Large intestine (tissue), 3 donors: Measurements from ENCODE around the gene GPATCH1. TPM values are rescaled to one million over a fixed set of nuclear protein-coding genes. Genes with fewer than 3 reads are reported as not detected.
"Not testable (repeated sequence)": the region's sequence is repeated elsewhere in the genome, so short reads cannot be mapped to it uniquely, and the experiment has no call there.

Experiments
- DNase-seq, 2 donors: peaks; one replicate each; pipeline versions ENCODE4 v3.0.0 to v3.0.0-alpha.2; 2013
- H3K27ac ChIP-seq: one replicate; pipeline ENCODE4 v1.5.1; 2013; ENCODE audit warnings: low read length
- H3K27me3 ChIP-seq: 2 replicates; pipeline ENCODE4 v1.6.1; 2013; ENCODE audit warnings: low read length; ENCODE audit not compliant: control insufficient read depth, insufficient read depth
- H3K36me3 ChIP-seq: 2 replicates; pipeline ENCODE4 v1.6.1; 2013; ENCODE audit warnings: low read length; ENCODE audit not compliant: control insufficient read depth, insufficient read depth
- H3K4me1 ChIP-seq: one replicate; pipeline ENCODE4 v1.6.1; 2013; ENCODE audit warnings: low read length; ENCODE audit not compliant: control insufficient read depth, insufficient read depth
- H3K4me3 ChIP-seq: one replicate; pipeline ENCODE4 v1.5.1; 2013; ENCODE audit warnings: low read length
- H3K9me3 ChIP-seq: one replicate; pipeline ENCODE4 v1.6.1; 2013; ENCODE audit warnings: mild to moderate bottlenecking, low read depth, low read length, moderate library complexity; ENCODE audit not compliant: control insufficient read depth
- WGBS: methylation state at CpG from one replicate; pipeline ENCODE4 v1.1.5; 2013; ENCODE audit warnings: low lambda C conversion rate; ENCODE audit not compliant: insufficient coverage; 5-methylcytosine and 5-hydroxymethylcytosine counted together
- polyA plus RNA-seq: library from polyadenylated mRNA; unstranded; fragments of 120-200 nt; gene quantifications from one replicate; pipeline ENCODE4 v1.2.1, GENCODE V29; 2013

The GPATCH1 gene
- polyA plus RNA-seq, 1 donor: 11.9 TPM

DNA sequence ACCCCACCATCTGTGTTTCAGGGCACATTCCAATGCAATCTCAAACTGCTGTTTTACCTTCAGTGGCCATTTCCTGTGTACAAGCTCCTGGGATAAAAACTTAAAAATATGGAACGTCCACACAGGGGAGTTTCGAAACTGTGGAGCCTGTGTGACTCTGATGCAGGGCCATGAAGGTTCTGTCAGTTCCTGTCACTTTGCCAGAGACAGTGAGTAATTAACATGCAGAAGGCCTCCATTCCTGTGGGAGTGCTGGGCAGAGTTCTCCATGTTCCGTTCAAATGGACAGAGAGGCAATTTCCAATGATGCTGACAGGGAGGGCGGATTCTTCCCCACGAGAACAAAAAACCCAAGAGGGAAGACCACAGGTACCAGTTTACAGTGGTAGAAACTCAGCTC lies 75.4 kb downstream of the GPATCH1 start:
- H3K27me3 ChIP-seq: no peaks in the 10 kb centered on the region
- H3K36me3 ChIP-seq: no peaks in the 10 kb centered on the region
- no peak overlapping the region for H3K27ac ChIP-seq
- no peaks in the 10 kb centered on the region for H3K4me1 ChIP-seq
- no peak overlapping the region for H3K4me3 ChIP-seq
- no peaks in the 10 kb centered on the region for H3K9me3 ChIP-seq
- no CpG with 5 or more reads among the region's 5 CpGs for WGBS
- no peak for DNase-seq

- no peaks in the 10 kb centered on the region for H3K36me3 ChIP-seq
- H3K27ac ChIP-seq: no peak overlapping the region
- DNase-seq: no peak
- no CpG with 5 or more reads among the region's 3 CpGs for WGBS
- H3K27me3 ChIP-seq: no peaks in the 10 kb centered on the region
- no peak overlapping the region for H3K4me3 ChIP-seq
- no peaks in the 10 kb centered on the region for H3K9me3 ChIP-seq
- H3K4me1 ChIP-seq: no peaks in the 10 kb centered on the region
Measured at GRCh38 chr19:33157906-33158305, 76.9 kb downstream of the GPATCH1 start.

- H3K27me3 ChIP-seq: no peaks in the 10 kb centered on the region
- H3K27ac ChIP-seq: no peak overlapping the region
- no peaks in the 10 kb centered on the region for H3K4me1 ChIP-seq
- no peak overlapping the region for H3K4me3 ChIP-seq
- no peaks in the 10 kb centered on the region for H3K36me3 ChIP-seq
- no peaks in the 10 kb centered on the region for H3K9me3 ChIP-seq
- no peak for DNase-seq
- WGBS: 93% methylated on average over 2 of the region's 6 CpGs
Measured at GRCh38 chr19:33158365-33158764, 77.4 kb downstream of the GPATCH1 start.

GRCh38 chr19:33159149-33159548 lies 78.2 kb downstream of the GPATCH1 start:
- H3K4me1 ChIP-seq: no peaks in the 10 kb centered on the region

GRCh38 chr19:33159893-33160292 lies 78.9 kb downstream of the GPATCH1 start:
- no peaks in the 10 kb centered on the region for H3K4me1 ChIP-seq
- 100% methylated on average over 1 of the region's 8 CpGs for WGBS
- H3K36me3 ChIP-seq: no peaks in the 10 kb centered on the region
- H3K9me3 ChIP-seq: no peaks in the 10 kb centered on the region
- no peak overlapping the region for H3K27ac ChIP-seq
- no peaks in the 10 kb centered on the region for H3K27me3 ChIP-seq
- no peak for DNase-seq
- no peak overlapping the region for H3K4me3 ChIP-seq

More at GRCh38 chr19:33159149-33159548, 78.2 kb downstream of the GPATCH1 start:
- Histone ChIP-seq H3K4me3 (no peak overlapping the region), H3K36me3 (no peaks in the 10 kb centered on the region), H3K27ac (no peak overlapping the region), H3K27me3 (no peaks in the 10 kb centered on the region), H3K9me3 (no peaks in the 10 kb centered on the region)
- no peak for DNase-seq
- 100% methylated on average over 2 of the region's 4 CpGs for WGBS

DNA sequence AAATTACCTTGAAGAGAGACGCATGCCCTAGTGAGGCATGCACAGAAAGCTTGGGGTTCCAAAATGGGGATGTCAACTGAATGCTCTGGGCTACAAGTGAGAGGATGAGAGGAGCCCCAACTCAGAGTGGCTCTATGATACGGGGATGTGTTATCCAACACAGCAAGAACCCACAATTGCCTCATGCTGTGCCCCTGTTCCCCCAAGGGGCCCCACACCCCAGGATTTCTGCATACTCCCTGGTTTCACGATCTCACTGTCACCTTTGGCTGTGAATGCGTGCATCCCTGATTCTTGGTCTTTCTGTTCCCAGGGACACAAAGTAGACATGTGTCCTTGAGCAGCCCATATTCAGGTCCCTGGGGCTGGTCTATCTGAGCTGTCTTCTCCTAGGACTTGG lies 80.2 kb downstream of the GPATCH1 start:
- Histone ChIP-seq H3K36me3 (no peaks in the 10 kb centered on the region), H3K27ac (no peak overlapping the region), H3K27me3 (no peaks in the 10 kb centered on the region), H3K4me3 (no peak overlapping the region), H3K9me3 (no peaks in the 10 kb centered on the region), H3K4me1 (no peaks in the 10 kb centered on the region)
- DNase-seq: peak in 1 of 2 donors; percentile 26
- no CpG with 5 or more reads among the region's 4 CpGs for WGBS

DNA sequence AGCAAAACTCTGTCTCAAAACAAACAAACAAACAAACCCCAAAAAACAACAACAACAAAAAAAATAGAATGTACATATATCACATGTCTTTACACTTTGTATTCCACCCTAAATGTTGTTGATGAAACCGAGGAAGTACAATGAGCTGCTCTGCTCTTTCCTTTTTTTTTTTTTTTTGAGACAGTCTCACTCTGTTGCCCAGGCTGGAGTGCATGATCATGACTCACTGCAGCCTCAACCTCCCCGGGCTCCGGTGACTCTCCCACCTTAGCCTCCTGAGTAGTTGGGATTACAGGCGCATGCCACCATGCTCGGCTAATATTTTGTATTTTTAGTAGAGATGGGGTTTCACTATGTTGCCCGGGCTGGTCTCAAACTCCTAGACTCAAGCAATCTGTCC lies 82.5 kb downstream of the GPATCH1 start:
- H3K36me3 ChIP-seq: no peaks in the 10 kb centered on the region
- H3K4me3 ChIP-seq: no peak overlapping the region
- no peaks in the 10 kb centered on the region for H3K4me1 ChIP-seq
- WGBS: 100% methylated on average over 1 of the region's 6 CpGs
- no peaks in the 10 kb centered on the region for H3K27me3 ChIP-seq
- no peak for DNase-seq
- no peak overlapping the region for H3K27ac ChIP-seq
- H3K9me3 ChIP-seq: peaks cover 6% of the 10 kb centered on the region

DNA sequence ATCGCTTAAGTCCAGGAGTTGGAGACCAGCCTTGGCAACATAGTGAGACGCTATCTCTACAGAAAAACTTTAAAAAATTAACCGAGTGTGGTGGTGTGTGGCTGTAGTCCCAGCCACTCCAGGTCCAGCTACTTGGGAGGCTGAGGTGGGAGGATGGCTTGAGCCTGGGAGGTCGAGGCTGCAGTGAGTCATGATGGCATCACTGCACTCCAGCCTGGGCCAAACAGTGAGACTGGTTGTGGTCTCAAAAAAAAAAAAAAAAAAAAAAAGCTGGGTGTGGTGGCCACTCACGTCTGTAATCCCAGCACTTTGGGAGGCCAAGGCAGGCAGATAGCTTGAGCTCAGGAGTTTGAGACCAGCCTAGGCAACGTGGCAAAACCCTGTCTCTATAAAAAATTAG lies 85.1 kb downstream of the GPATCH1 start:
- not testable (repeated sequence) for H3K4me1 ChIP-seq, H3K36me3 ChIP-seq, H3K4me3 ChIP-seq, H3K27ac ChIP-seq, H3K9me3 ChIP-seq, DNase-seq, H3K27me3 ChIP-seq
- WGBS: no CpG with 5 or more reads among the region's 6 CpGs

- peaks cover 6% of the 10 kb centered on the region for H3K9me3 ChIP-seq
- no peaks in the 10 kb centered on the region for H3K36me3 ChIP-seq
- H3K27ac ChIP-seq: no peak overlapping the region
- no peak for DNase-seq
- no peaks in the 10 kb centered on the region for H3K27me3 ChIP-seq
- no CpG with 5 or more reads among the region's 1 CpG for WGBS
- H3K4me3 ChIP-seq: no peak overlapping the region
- H3K4me1 ChIP-seq: no peaks in the 10 kb centered on the region
Measured at GRCh38 chr19:33167438-33167837, 86.5 kb downstream of the GPATCH1 start.

- H3K27me3 ChIP-seq: no peaks in the 10 kb centered on the region
- no peak for DNase-seq
- no peaks in the 10 kb centered on the region for H3K4me1 ChIP-seq
- H3K27ac ChIP-seq: no peak overlapping the region
- peaks cover 6% of the 10 kb centered on the region for H3K9me3 ChIP-seq
- no peak overlapping the region for H3K4me3 ChIP-seq
- no peaks in the 10 kb centered on the region for H3K36me3 ChIP-seq
- 67% methylated on average over 1 of the region's 1 CpG for WGBS
Measured at GRCh38 chr19:33168528-33168927, 87.5 kb downstream of the GPATCH1 start.

GRCh38 chr19:33171222-33171795 lies 90.3 kb downstream of the GPATCH1 start:
- no CpG with 5 or more reads among the region's 1 CpG for WGBS
- no peak for DNase-seq
- Histone ChIP-seq H3K4me1 (peaks cover 8% of the 10 kb centered on the region), H3K27me3 (no peaks in the 10 kb centered on the region), H3K4me3 (no peak overlapping the region), H3K36me3 (no peaks in the 10 kb centered on the region), H3K27ac (no peak overlapping the region), H3K9me3 (peaks cover 6% of the 10 kb centered on the region)
